Erythroblast (primary cell): ENCODE measurements around the gene NFIX.
A peak's percentile ranks its signal among the peaks of the same experiment; 100 is the strongest.
"Not testable (repeated sequence)": the region's sequence is repeated elsewhere in the genome, so short reads cannot be mapped to it uniquely, and the experiment has no call there.

Source experiments
- DNase-seq, 2 experiments: peaks; one replicate each; lab custom pipeline; 2025; lab: John Stamatoyannopoulos, UW
- GATA1 ChIP-seq: IDR thresholded peaks from 2 replicates; pipeline ENCODE4 v1.6.1; 2011; ENCODE audit warnings: low read depth, mild to moderate bottlenecking, control low read depth, low read length, moderate library complexity
- POLR2A ChIP-seq: IDR thresholded peaks from 2 replicates; pipeline ENCODE4 v1.6.1; 2011; ENCODE audit warnings: mild to moderate bottlenecking, low read length

NFIX gene

DNA sequence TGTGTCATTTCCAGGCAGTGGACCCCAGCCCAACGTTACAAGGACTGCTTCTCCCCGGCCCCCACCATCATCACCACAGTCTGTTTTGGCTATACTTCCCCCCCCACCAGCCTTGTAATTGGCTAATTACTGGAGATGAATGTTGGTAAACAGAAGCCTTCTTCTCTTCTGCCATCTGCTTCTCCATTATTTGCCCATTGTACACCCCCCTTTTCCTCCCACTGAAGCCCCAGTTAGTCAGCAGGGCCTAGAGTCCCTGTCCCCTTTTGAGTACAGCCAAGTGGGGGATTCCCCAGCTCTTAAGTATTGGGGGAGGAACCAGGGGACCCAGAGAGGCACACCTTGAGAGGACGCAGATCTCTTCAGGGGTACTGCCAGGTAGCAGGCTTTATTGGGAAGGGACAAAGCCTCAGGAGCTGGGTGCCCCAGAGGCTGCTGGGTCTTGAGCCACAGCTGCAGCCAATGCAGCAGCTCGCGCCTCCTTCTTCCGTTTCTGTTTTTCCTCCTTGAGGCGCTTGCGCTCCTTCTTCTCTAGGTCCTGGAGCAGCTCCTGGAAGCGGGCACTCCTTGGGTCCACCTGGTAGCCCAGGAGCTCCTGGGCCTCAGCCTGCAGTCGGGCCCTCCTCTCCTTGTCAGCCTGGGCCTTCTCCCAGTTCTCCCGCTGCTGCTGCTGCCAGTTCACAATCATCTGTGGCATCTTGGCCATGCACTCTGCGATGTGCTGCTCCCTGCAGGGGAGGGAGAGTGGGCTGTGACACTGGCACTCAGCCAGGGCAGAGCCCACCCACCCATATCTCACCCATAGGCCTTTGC lies 41.3 kb upstream of the NFIX start:
- TF ChIP-seq GATA1 (no peak), POLR2A (peak; percentile 60)
- no peak for DNase-seq

DNA sequence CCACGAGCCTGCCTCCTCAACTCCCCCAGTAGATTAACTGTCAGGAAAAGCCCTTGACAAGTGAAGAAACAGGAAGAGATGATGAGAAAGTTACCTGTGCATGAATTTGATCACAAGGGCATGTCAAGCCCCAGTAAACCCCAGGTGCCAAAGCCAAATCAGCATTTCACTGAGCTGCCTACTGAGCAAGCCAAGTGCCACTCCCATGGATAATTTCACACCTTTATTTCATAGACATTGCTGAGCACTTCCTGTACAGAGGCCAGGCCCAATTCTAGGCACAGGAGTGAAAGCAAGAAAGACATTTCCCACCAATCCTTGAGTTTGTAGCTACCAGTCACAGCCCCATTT lies 40.7 kb upstream of the NFIX start:
- DNase-seq = no peak
- TF ChIP-seq GATA1 = no peak
- TF ChIP-seq POLR2A = no peak

DNA sequence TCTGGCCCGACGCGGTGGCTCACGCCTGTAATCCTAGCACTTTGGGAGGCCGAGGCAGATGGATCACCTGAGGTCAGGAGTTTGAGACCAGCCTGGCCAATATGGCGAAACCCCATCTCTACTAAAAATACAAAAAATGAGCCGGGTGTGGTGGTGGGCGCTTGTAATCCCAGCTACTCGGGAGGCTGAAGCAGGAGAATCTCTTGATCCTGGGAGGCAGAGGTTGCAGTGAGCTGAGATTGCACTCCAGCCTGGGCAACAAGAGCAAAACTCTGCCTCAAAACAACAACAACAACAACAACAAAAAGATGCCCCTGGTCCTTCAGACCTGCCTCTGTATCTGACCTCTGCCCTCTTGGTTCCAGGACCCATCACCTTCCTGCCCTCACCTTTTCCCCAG lies 39.7 kb upstream of the NFIX start:
- not testable (repeated sequence) for DNase-seq

DNA sequence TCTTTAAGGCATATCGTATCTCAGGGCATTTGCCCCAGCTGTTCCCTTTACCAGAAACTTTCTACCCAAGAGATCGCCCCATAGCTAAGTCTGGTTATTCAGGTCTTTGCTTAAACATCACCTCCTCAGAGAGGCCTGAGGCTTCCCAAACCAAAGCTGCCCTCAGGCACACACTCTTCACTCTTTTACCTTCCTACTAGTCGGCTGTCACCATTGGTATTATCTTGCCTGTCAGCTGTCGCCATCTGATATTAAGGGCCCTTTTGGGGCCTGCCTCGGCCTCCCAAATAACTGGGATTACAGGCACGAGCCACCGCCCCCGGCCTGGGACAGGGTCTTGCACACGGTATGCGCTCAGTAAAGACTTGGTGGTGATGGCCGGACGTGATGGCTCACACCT lies 39.3 kb upstream of the NFIX start:
- TF ChIP-seq GATA1 = no peak
- no peak for TF ChIP-seq POLR2A
- DNase-seq = peak in 1 of 2 experiments; percentile 70

DNA sequence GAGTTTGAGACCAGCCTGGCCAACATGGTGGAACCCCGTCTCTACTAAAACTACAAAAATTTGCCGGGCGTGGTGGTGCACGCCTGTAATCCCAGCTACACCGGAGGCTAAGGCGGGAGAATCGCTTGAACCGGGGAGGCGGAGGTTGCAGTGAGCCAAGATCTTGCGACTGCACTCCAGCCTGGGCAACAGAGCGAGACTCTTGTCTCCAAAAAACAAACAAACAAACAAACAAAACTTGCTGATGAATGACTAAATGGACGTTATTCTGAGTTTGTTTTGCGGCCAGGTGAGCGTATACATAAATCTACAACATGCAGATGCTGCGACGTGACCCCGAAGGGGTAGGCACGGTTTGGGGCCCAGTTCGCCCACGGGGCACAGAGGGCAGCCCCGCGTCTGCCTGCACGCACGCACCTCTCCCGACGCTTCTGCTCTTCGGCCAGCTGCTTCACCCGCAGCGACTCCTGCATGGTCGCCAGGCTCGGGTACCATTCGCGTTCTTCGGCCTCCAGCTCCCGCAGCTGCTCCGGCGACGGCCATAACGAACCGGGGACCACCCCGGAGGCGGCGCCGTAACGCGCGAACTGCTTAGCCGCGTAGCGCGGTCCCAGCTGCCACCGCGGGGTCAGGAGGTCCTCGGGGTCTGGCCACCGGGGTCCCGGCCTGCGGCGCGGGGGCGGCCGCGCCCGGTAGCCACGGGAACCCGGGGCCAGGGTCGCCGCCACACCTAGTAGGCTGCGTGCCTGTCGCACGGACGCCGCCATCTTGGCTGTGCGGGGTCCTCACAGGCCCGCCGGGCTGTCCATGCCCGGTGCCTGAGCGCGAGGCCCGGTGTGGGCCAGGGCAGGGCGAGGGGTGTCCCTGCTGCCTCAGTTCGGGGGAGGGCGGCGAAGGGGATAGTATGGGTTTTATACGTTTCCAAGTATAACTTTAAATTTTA lies 38.6 kb upstream of the NFIX start, which contains the start of gene GADD45GIP1:
Gene GADD45GIP1, minus strand, starts transcription at position 778 of the 943 bp plus-strand sequence. Its CDS starts 11 bp downstream, at position 767.
- no peak for TF ChIP-seq GATA1
- TF ChIP-seq POLR2A = peak; percentile 82
- peak; percentile 88 to 89 for DNase-seq

DNA sequence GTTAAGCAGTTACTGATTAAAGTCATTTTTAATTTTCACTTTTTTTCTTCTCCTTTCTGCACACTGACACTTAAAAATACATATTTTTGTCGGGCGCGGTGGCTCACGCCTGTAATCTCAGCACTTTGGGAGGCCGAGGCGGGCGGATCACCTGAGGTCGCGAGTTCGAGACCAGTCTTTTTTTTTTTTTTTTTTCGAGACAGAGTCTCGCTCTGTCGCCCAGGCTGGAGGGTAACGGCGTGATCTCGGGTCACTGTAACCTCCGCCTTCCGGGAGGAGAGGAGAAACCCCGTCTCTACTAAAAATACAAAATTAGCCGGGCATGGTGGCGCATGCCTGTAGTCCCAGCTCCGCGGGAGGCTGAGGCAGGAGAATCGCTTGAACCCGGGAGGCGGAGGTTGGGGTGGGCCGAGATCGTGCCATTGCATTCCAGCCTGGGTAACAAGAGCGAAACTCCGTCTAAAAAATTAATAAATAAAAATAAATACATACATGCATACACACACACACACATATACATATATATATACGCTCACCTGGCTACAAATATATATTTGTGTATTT lies 37.8 kb upstream of the NFIX start:
- not testable (repeated sequence) for DNase-seq

DNA sequence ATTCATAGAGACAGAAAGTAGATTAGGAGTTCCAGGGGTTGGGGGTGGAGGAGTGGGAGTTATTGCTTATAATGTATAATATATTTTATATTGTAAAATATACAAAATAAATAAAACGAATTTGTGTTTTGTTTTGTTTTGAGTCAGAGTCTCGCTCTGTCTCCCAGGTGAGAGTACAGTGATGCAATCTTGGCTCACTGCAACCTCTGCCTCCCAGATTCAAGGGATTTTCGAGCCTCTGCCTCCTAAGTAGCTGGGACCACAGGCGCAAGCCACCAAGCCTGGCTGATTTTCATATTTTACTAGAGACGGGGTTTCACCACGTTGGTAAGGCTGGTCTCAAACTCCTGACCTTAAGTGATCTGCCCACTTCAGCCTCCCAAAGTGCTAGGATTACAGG lies 35.8 kb upstream of the NFIX start:
- TF ChIP-seq GATA1 = no peak
- no peak for TF ChIP-seq POLR2A
- no peak for DNase-seq

DNA sequence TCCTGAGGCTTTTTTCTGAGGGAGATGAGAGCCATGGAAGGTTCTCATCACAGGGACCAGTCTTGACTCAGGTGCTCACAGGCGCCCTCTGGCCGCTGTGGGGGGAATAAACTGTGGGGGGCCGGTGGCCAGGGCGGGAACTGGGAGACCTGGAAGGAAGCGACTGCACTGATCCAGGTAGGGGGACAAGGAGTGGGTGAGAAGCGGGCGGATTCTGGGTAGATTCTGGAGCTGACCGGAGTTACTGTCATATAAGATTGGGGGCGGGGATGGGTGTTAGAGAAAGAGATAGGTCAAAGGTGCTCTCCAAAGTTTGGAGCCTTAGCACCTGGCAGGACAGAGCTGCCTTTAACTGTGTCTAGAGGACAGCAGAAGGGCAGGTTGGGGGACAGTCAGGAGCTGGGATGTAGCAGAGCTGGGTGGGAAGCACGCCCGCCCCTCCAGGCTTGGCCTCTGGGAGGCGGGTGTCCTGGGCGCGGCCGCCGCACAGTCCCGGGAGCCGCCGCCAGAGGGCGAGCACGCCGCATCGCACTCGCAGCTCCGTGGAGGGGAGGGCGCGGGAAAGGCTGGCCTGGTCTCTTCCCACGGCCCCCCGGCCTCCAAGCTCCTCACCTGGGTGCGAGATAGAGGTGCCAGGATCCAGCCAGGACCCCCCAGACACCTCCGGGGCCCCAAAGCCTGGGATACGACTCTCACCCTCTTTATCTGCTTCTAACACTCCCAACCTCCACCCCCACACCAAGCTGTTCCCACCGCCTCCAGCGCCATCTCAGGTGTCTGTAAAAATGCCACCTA lies 30.1 kb upstream of the NFIX start:
- DNase-seq = peak; percentile 85 to 93

DNA sequence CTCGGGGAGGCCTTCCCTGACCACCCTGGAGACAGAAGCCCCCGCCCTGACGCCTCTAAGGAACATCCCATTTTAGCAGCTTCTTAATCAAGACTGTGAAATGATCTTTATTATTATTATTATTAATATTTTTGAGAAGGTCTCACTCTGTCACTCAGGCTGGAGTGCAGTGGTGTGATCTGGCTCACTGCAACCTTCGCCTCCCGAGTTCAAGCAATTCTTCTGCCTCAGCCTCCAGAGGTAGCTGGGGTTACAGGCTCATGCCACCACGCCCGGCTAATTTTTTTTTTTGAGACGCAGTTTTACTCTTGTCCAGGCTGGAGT lies 29.5 kb upstream of the NFIX start:
- TF ChIP-seq GATA1 (no peak), POLR2A (no peak)
- DNase-seq = no peak

More for the DNA sequence above, 30.1 kb upstream of the NFIX start:
- TF ChIP-seq POLR2A = no peak
- no peak for TF ChIP-seq GATA1

DNA sequence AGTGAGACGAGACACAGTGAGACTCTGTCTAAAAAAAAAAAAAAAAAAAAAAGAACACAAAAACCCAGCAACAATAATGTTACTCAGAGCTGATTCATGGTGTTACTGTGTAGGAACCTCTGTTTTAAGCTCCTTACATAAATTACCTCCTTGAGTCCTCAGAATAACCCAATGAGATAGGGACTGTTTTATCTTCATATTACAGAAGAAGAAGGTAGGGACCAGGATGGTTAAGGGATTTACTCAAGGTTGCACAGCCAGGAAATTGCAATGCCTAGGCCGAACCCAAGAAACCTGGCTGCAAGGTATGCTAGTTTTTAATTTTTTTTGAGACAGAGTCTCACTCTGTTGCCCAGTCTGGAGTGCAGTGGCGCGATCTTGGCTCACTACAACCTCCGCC lies 27.4 kb upstream of the NFIX start:
- TF ChIP-seq POLR2A (no peak), GATA1 (no peak)
- no peak for DNase-seq

DNA sequence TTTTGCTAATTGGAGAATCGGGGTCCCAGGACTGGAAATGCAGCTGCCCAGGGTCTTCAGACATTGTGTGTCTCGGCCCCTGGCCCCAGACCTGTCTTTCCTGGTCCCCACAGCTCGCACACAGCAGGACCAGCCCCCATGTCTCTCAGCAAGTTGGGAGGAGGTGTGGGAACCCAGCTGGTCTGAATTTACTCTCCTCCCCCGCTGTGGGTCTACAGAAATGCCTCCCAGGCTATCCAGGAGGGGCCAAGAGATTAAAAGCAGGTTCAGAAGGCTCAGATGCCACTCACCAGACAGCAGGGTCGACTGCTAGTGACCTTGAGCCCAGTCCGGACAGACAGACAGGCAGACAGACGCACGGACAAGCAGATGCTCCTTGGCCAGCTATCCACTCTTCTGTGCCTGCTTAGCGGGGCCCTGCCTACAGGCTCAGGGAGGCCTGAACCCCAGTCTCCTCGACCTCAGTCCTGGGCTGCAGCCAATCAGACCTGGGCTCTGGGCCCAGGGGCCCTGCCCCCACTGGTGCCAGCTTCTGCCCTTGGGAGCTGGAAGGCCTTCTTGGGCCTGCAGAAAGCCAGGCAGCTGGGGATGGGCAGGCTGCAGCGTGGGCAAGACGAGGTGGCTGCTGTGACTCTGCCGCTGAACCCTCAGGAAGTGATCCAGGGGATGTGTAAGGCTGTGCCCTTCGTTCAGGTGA lies 25.8 kb upstream of the NFIX start, which contains the start of gene DAND5:
Gene DAND5, plus strand, starts transcription at position 285 of the 697 bp plus-strand sequence. Its CDS starts 85 bp downstream, at position 370.
- TF ChIP-seq POLR2A = no peak
- TF ChIP-seq GATA1 = no peak
- DNase-seq = peak in 1 of 2 experiments; percentile 40

DNA sequence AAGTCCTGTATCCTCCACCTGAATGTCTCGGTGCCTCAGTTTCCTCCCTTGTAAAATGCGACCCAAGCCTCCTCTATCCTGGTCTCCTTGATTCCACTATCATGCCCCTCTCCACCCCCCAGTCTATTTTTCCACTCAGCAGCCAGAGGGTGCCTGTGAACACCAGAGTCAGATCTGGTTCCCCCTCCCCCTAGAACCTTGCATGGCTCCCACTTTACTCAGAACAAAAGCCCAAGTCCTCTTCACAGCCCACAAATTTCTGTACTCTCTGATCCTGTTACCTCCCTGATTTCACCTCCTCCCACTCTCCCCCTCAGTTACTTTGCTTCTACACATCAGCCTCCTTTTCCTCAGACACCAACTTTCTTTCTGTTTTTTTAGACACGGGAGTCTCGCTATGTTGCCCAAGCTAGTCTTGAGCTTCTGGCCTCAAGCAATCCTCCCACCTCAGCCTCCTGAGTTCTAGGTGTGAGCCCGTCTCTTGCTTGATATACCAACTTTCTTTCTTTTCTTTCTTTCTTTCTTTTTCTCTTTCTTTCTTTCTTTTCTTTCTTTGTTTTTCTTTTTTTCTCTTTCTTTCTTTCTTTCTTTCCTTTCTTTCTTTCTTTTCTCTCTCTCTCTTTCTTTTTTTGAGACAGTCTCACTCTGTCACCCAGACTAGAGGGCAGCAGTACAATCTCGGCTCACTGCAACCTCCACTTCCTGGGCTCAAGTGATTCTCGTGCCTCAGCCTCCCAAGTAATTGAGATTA lies 25.0 kb upstream of the NFIX start:
- no peak for DNase-seq
- TF ChIP-seq POLR2A = no peak
- no peak for TF ChIP-seq GATA1

DNA sequence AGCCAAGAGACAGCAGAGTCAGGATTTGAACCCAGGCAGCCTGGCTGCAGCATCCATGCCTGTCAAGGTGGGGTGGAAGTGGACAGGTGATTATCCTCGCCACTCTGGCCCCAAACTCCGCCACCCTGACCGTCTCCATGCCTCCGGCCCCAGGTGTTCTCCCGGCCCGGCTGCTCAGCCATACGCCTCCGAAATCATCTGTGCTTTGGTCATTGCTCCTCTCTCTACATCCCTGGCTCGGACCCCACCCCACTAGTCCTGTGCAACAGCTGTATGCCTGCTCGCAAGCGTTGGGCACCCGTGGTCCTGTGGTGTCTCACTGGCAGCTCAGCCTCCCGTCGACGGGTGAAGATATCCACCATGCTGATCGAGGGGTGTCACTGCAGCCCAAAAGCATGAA lies 22.0 kb upstream of the NFIX start:
- TF ChIP-seq GATA1 (no peak), POLR2A (no peak)
- DNase-seq = no peak
